Measurements from ENCODE around the gene KATNBL1.

Gene KATNBL1

GRCh38 chr15:34209421-34210282 is at the start of gene KATNBL1:
TSS of gene KATNBL1 (minus strand) at chr15:34210096. CDS start at chr15:34163676, 46,420 bp downstream.
- TF ChIP-seq CTCF (IDR thresholded peaks at IDR 0.05), result peak; percentile 97
- DNase-seq (ENCODE audit: low spot score), result peak; percentile 95
- H3K27ac ChIP-seq, result peak within 1 kb of the TSS; percentile 79 to 93

GRCh38 chr15:34259566-34259965 is 49.7 kb upstream of the KATNBL1 start:
- Histone ChIP-seq H3K27ac (no peak overlapping the region), H3K4me3 (no peak overlapping the region)
- DNase-seq (ENCODE audit: low spot score), result no peak
- no peak for TF ChIP-seq CTCF (IDR thresholded peaks at IDR 0.05)

More at GRCh38 chr15:34209421-34210282, at the start of gene KATNBL1:
- peak within 1 kb of the TSS; percentile 82 for H3K4me3 ChIP-seq

GRCh38 chr15:34258151-34258550 is 48.3 kb upstream of the KATNBL1 start:
- no peak overlapping the region for H3K4me3 ChIP-seq
- no peak for TF ChIP-seq CTCF (IDR thresholded peaks at IDR 0.05)
- no peak for DNase-seq (ENCODE audit: low spot score)
- no peak overlapping the region for H3K27ac ChIP-seq

- DNase-seq (ENCODE audit: low spot score), result no peak
- H3K27ac ChIP-seq, result no peak overlapping the region
- no peak overlapping the region for H3K4me3 ChIP-seq
- TF ChIP-seq CTCF (IDR thresholded peaks at IDR 0.05), result no peak
Observed at GRCh38 chr15:34252545-34252944, 42.6 kb upstream of the KATNBL1 start.

- no peak overlapping the region for H3K27ac ChIP-seq
- DNase-seq (ENCODE audit: low spot score), result no peak
- no peak overlapping the region for H3K4me3 ChIP-seq
- TF ChIP-seq CTCF (IDR thresholded peaks at IDR 0.05), result no peak
Observed at GRCh38 chr15:34248190-34248589, 38.3 kb upstream of the KATNBL1 start.

- TF ChIP-seq CTCF (IDR thresholded peaks at IDR 0.05), result no peak
Observed at GRCh38 chr15:34246276-34246976, 36.5 kb upstream of the KATNBL1 start.

More at GRCh38 chr15:34246276-34246976, 36.5 kb upstream of the KATNBL1 start:
- Histone ChIP-seq H3K27ac (no peak overlapping the region), H3K4me3 (no peak overlapping the region)
- DNase-seq (ENCODE audit: low spot score), result no peak

Measured in coronary artery (tissue), 2 donors.